ENCODE measurements around the gene SMYD4.
"Not testable (repeated sequence)": the region's sequence is repeated elsewhere in the genome, so short reads cannot be mapped to it uniquely, and the experiment has no call there.

SMYD4 gene

DNA sequence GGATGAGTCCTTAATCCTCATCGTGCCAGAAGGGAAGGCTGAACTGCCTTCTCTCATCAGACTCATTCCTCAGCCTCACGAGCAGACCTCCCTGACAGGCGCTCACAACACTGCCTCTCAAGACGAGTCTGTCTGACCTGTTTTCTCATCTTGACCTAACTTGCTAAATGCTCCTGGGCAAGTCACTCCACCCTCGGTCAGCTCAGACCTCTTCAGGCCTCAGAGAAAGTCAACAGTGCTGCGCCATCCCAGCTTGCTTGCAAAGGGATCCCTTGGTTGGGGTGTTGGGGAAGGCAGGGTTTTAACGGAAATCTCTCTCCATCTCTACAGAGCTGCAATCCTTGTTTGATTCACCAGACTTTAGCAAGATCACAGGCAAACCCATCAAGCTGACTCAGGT lies 52.8 kb downstream of the SMYD4 start:
- POLR2A ChIA-PET (ENCODE audit: low non-redundant PET): interaction anchor here (0.7 kb wide), 1 partner anchor 45 kb away, joined by 4 read pairs; no protein-coding TSS in a partner anchor
- CTCF ChIA-PET: interaction anchor here (0.5 to 1.3 kb wide), 2 partner anchors 10 to 106 kb away, joined by 3 to 4 read pairs; no protein-coding TSS in a partner anchor
- TF ChIP-seq, protein P1, sequence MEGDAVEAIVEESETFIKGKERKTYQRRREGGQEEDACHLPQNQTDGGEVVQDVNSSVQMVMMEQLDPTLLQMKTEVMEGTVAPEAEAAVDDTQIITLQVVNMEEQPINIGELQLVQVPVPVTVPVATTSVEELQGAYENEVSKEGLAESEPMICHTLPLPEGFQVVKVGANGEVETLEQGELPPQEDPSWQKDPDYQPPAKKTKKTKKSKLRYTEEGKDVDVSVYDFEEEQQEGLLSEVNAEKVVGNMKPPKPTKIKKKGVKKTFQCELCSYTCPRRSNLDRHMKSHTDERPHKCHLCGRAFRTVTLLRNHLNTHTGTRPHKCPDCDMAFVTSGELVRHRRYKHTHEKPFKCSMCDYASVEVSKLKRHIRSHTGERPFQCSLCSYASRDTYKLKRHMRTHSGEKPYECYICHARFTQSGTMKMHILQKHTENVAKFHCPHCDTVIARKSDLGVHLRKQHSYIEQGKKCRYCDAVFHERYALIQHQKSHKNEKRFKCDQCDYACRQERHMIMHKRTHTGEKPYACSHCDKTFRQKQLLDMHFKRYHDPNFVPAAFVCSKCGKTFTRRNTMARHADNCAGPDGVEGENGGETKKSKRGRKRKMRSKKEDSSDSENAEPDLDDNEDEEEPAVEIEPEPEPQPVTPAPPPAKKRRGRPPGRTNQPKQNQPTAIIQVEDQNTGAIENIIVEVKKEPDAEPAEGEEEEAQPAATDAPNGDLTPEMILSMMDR (conservative IDR thresholded peaks at IDR 0.05; ENCODE audit: low read depth): no peak
- H3K27ac ChIP-seq: peak overlapping the region; percentile 99
- no peak for DNase-seq (ENCODE audit: low spot score)

DNA sequence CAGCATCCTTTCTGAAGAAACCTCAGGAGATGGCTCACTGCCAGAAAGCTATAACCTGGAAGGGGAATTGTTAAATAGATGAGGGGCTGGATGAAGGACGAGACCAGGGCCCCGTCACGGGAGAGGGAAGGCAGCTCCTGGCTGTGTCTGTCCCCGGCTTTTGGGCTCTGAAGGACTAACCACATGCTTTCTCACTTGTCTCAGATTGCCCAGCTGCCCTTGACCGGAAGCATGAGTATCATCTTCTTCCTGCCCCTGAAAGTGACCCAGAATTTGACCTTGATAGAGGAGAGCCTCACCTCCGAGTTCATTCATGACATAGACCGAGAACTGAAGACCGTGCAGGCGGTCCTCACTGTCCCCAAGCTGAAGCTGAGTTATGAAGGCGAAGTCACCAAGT lies 53.4 kb downstream of the SMYD4 start:
- no peak for DNase-seq (ENCODE audit: low spot score)
- TF ChIP-seq, protein P1 (conservative IDR thresholded peaks at IDR 0.05; ENCODE audit: low read depth): no peak
- CTCF ChIA-PET: no interaction called here
- H3K27ac ChIP-seq: peak overlapping the region; percentile 99
- POLR2A ChIA-PET (ENCODE audit: low non-redundant PET): no interaction called here

DNA sequence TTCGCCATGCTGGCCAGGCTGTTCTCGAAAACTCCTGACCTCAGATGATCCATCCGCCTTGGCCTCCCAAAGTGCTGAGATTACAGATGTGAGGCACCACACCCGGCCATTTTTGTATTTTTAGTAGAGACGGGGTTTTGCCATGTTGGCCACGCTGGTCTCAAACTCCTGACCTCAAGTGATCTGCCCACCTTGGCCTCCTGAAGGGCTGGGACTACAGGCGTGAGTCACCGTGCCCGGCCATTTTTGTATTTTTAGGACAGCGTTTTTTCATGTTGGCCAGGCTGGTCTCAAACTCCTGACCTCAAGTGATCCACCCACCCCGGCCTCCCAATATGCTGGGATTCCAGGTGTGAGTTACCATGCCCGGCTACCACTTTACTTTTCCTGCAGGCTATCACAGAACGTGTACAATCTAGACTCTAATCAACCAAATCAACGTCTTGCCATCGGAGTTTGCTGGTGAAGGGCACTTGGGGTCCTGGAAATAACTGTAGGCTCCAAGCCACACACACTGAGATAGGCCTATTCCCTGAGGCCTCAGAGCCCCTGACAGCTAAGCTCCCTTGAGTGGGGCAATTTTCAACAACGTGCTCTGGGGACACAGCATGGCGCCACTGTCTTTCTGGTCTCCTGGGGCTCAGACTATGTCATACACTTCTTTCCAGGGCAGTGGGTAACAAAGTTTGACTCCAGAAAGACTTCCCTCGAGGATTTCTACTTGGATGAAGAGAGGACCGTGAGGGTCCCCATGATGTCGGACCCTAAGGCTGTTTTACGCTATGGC lies 55.1 kb downstream of the SMYD4 start:
- POLR2A ChIA-PET (ENCODE audit: low non-redundant PET): no interaction called here
- TF ChIP-seq, protein P1 (conservative IDR thresholded peaks at IDR 0.05; ENCODE audit: low read depth): no peak

DNA sequence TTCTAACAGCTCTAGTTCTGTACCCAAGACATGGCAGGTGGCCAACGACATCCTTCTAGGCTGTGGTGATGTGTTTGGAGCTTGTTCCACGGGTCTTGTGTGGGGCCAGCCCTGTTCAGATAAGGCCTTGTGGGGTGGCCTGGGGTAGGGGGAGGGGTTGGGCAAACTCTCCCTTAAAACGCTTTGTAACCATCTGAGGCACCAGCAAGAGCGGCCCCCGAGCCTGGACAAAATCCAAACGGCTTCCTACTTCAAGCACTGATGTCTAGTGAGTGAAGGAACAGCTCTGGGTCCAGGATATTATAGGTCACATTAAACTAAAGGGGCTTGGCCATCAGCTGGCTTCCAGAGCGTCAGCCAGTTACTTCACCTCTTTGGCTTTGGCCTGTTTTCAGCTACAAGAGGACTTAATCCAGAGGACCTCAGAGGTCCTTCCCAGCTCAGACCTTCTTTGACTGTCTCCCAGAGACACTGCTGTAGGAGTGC lies 56.0 kb downstream of the SMYD4 start:
- TF ChIP-seq, protein P1 (conservative IDR thresholded peaks at IDR 0.05; ENCODE audit: low read depth): no peak

More for the DNA sequence above, 55.1 kb downstream of the SMYD4 start:
- peak overlapping the region; percentile 99 for H3K27ac ChIP-seq
- CTCF ChIA-PET: interaction anchor here (1.1 kb wide), 1 partner anchor 9 kb away, joined by 4 read pairs; no protein-coding TSS in a partner anchor
- no peak for DNase-seq (ENCODE audit: low spot score)

DNA sequence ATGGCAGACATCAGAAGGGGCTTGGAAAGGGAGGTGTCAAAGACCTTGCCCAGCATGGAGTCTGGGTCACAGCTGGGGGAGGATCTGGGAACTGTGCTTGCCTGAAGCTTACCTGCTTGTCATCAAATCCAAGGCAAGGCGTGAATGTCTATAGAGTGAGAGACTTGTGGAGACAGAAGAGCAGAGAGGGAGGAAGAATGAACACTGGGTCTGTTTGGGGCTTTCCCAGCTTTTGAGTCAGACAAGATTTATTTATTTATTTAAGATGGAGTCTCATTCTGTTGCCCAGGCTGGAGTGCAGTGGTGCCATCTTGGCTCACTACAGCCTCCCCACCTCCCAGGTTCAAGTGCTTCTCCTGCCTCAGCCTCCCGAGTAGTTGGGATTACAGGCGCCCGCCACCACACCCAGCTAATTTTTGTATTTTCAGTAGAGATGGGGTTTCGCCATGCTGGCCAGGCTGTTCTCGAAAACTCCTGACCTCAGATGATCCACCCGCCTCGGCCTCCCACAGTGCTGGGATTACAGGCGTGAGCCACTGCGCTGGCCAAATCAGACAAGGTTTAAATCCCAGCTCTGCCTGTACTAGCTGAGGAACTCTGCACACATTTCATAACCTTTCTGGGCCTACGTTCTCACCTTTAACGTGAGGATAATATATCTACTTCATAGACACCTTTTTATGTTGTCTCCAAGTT lies 56.6 kb downstream of the SMYD4 start:
- POLR2A ChIA-PET (ENCODE audit: low non-redundant PET); DNase-seq (ENCODE audit: low spot score): not testable (repeated sequence)
- CTCF ChIA-PET: interaction anchor here (0.7 kb wide), 1 partner anchor 69 kb away, joined by 3 read pairs; no protein-coding TSS in a partner anchor
- H3K27ac ChIP-seq: peak overlapping the region; percentile 99

More for the DNA sequence above, 56.0 kb downstream of the SMYD4 start:
- POLR2A ChIA-PET (ENCODE audit: low non-redundant PET): no interaction called here
- DNase-seq (ENCODE audit: low spot score): no peak
- CTCF ChIA-PET: interaction anchor here (1.1 kb wide), 1 partner anchor 10 kb away, joined by 4 read pairs; no protein-coding TSS in a partner anchor
- H3K27ac ChIP-seq: peak overlapping the region; percentile 99

DNA sequence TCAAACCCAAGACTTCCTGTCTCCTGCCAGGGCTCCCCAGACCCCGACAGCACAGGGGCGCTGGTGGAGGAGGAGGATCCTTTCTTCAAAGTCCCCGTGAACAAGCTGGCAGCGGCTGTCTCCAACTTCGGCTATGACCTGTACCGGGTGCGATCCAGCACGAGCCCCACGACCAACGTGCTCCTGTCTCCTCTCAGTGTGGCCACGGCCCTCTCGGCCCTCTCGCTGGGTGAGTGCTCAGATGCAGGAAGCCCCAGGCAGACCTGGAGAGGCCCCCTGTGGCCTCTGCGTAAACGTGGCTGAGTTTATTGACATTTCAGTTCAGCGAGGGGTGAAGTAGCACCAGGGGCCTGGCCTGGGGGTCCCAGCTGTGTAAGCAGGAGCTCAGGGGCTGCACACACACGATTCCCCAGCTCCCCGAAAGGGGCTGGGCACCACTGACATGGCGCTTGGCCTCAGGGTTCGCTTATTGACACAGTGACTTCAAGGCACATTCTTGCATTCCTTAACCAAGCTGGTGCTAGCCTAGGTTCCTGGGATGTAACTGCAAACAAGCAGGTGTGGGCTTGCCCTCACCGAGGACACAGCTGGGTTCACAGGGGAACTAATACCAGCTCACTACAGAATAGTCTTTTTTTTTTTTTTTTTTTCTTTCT lies 59.8 kb downstream of the SMYD4 start:
- H3K27ac ChIP-seq: peak overlapping the region; percentile 99
- peak; percentile 91 for DNase-seq (ENCODE audit: low spot score)
- POLR2A ChIA-PET (ENCODE audit: low non-redundant PET): interaction anchor here (0.6 to 1.1 kb wide), 5 partner anchors 23 to 191 kb away, joined by 3 to 18 read pairs (median 3); no protein-coding TSS in a partner anchor
- CTCF ChIA-PET: interaction anchor here (0.6 to 1.3 kb wide), 2 partner anchors 41 to 49 kb away, joined by 3 to 5 read pairs; no protein-coding TSS in a partner anchor
- TF ChIP-seq, protein P1 (conservative IDR thresholded peaks at IDR 0.05; ENCODE audit: low read depth): no peak
